Raji (cell line): ENCODE measurements around the gene SLC25A1.

Experiments used
- POLR2A ChIP-seq: IDR thresholded peaks from 2 replicates; pipeline ENCODE4 v1.6.1; 2011; ENCODE audit warnings: low read depth, low read length, control low read depth; ENCODE audit not compliant: insufficient read depth

The SLC25A1 gene

GRCh38 chr22:19178657-19179496, at the start of gene SLC25A1:
TSS of gene SLC25A1 (minus strand) at chr22:19178736. CDS start at chr22:19178673, 63 bp downstream.
- TF ChIP-seq POLR2A, result peak; percentile 84

GRCh38 chr22:19228179-19228578, 49.6 kb upstream of the SLC25A1 start:
- TF ChIP-seq POLR2A, result no peak

- TF ChIP-seq POLR2A, result no peak
These were observed 47.9 kb upstream of the SLC25A1 start for GRCh38 chr22:19226428-19226827.

- TF ChIP-seq POLR2A, result no peak
These were observed 47.0 kb upstream of the SLC25A1 start for GRCh38 chr22:19225560-19225959.

- no peak for TF ChIP-seq POLR2A
These were observed 46.4 kb upstream of the SLC25A1 start for GRCh38 chr22:19224985-19225384.

GRCh38 chr22:19224557-19224956, 46.0 kb upstream of the SLC25A1 start:
- TF ChIP-seq POLR2A, result no peak

- no peak for TF ChIP-seq POLR2A
These were observed 45.1 kb upstream of the SLC25A1 start for GRCh38 chr22:19223617-19224016.

- TF ChIP-seq POLR2A, result no peak
These were observed 44.6 kb upstream of the SLC25A1 start for GRCh38 chr22:19223110-19223509.

GRCh38 chr22:19222242-19223005, 43.9 kb upstream of the SLC25A1 start:
- TF ChIP-seq POLR2A, result no peak

- no peak for TF ChIP-seq POLR2A
These were observed 42.3 kb upstream of the SLC25A1 start for GRCh38 chr22:19220867-19221266.

GRCh38 chr22:19218541-19219233, 40.2 kb upstream of the SLC25A1 start:
- TF ChIP-seq POLR2A, result no peak

- no peak for TF ChIP-seq POLR2A
These were observed 38.0 kb upstream of the SLC25A1 start for GRCh38 chr22:19216579-19216978.

GRCh38 chr22:19215360-19215759, 36.8 kb upstream of the SLC25A1 start:
- TF ChIP-seq POLR2A, result no peak

GRCh38 chr22:19214078-19214473, 35.5 kb upstream of the SLC25A1 start:
- TF ChIP-seq POLR2A, result no peak

GRCh38 chr22:19213442-19214077, 35.0 kb upstream of the SLC25A1 start:
- TF ChIP-seq POLR2A, result no peak

- no peak for TF ChIP-seq POLR2A
These were observed 34.5 kb upstream of the SLC25A1 start for GRCh38 chr22:19213001-19213400.
